Measurements from ENCODE around the gene CRMP1.

GRCh38 chr4:5933996-5934831 lies 41.3 kb upstream of the CRMP1 start:
- TF ChIP-seq CTCF (IDR thresholded peaks at IDR 0.05), result no peak
- no peak for TF ChIP-seq POLR2AphosphoS5 (IDR thresholded peaks at IDR 0.05)

Data from breast epithelium (tissue), 3 donors.